HepG2 (cell line): ENCODE results near the gene COPB2. TPM values are rescaled to one million over a fixed set of nuclear protein-coding genes. Genes with fewer than 3 reads are reported as not detected.

Source experiments
- ATAC-seq: fragments of 200-7000 bp; cut with Tn5 transposase; 3 replicates; pipeline ENCODE4 v1.9.1; 2020; ENCODE audit warnings: mild to moderate bottlenecking, moderate library complexity
- BruUV-seq: library from RNA; stranded (reverse); fragments of 400-500 nt; replicated peaks from 2 replicates; lab custom pipeline; 2021; lab: Mats Ljungman, UMichigan
- CTCF ChIA-PET: fragments of 300-600 bp; formaldehyde crosslinking; extraction: SDS; loops from one replicate; lab custom pipeline; 2021; ENCODE audit warnings: low total read pairs, inconsistent platforms, low intra/inter-chr PET ratio; lab: Yijun Ruan, JAX
- POLR2A ChIA-PET: fragments of 350-600 bp; sonication (Branson Sonifier 250); formaldehyde crosslinking; loops from one replicate; lab custom pipeline; 2020; ENCODE audit warnings: antibody characterized with exemption, inconsistent platforms; lab: Yijun Ruan, JAX
- DNase-seq: peaks from one replicate; pipeline ENCODE4 v3.0.0-alpha.2; 2015; ENCODE audit warnings: low spot score
- FAIRE-seq: peaks from 3 replicates; lab custom pipeline; 2011; peaks lifted over from hg19 to GRCh38; lab: Jason Lieb, UNC
- H2AFZ ChIP-seq: one replicate; pipeline ENCODE4 v1.6.1; 2011; ENCODE audit warnings: low read length, inconsistent platforms
- H3K27ac ChIP-seq: fragments of 300-600 bp; 3 replicates; pipeline ENCODE4 v1.8.0; 2011; ENCODE audit warnings: mixed run types, mild to moderate bottlenecking, mixed read lengths, low read length, inconsistent platforms; ENCODE audit not compliant: insufficient read depth; ENCODE audit errors: extremely low read length
- H3K27me3 ChIP-seq, 2 experiments: fragments of 200-600 bp in 1 of 2; 2 replicates in 1 of 2; 3 replicates in 1 of 2; pipeline versions ENCODE4 v1.6.0 to v1.8.0; 2011; ENCODE audit warnings: low read length in 2 of 2, mild to moderate bottlenecking in 2 of 2, moderate library complexity in 2 of 2, inconsistent platforms in 1 of 2; ENCODE audit not compliant: insufficient read depth in 2 of 2, control insufficient read depth in 1 of 2
- H3K36me3 ChIP-seq, 2 experiments: fragments of 200-600 bp in 1 of 2; replicated peaks in 1 of 2; 2 replicates in 1 of 2; 3 replicates in 1 of 2; pipeline versions ENCODE4 v1.5.1 to v1.8.0; 2011; ENCODE audit warnings: low read length in 2 of 2, inconsistent platforms in 1 of 2; ENCODE audit not compliant: insufficient read depth in 2 of 2, control insufficient read depth in 1 of 2
- H3K4me1 ChIP-seq: 2 replicates; pipeline ENCODE4 v1.5.1; 2012; ENCODE audit warnings: low read length, inconsistent platforms; ENCODE audit not compliant: insufficient read depth
- H3K4me2 ChIP-seq: 2 replicates; pipeline ENCODE4 v1.6.0; 2011; ENCODE audit warnings: low read depth, low read length, inconsistent platforms
- H3K4me3 ChIP-seq, 3 experiments: fragments of 200-600 bp in 1 of 3; sonication (generic), shearing (Covaris generic) in 1 of 3; replicated peaks in 1 of 3; 2 replicates each; pipeline ENCODE4 v1.5.1; 2011 to 2016; ENCODE audit warnings: low read length in 3 of 3, inconsistent platforms in 2 of 3, low read depth in 2 of 3, mild to moderate bottlenecking in 2 of 3, control low read depth in 1 of 3, mixed read lengths in 1 of 3; ENCODE audit not compliant: insufficient read depth in 1 of 3
- H3K79me2 ChIP-seq: one replicate; pipeline ENCODE4 v1.6.1; 2011; ENCODE audit warnings: low read length, inconsistent platforms; ENCODE audit not compliant: insufficient read depth
- H3K9ac ChIP-seq: 2 replicates; pipeline ENCODE4 v1.6.0; 2011; ENCODE audit warnings: mild to moderate bottlenecking, low read depth, low read length, inconsistent platforms; ENCODE audit not compliant: insufficient read depth
- H3K9me3 ChIP-seq: 2 replicates; pipeline ENCODE4 v1.5.1; 2012; ENCODE audit warnings: mild to moderate bottlenecking, low read length
- H4K20me1 ChIP-seq: 2 replicates; pipeline ENCODE4 v1.6.0; 2011; ENCODE audit warnings: inconsistent platforms, mild to moderate bottlenecking, low read length, moderate library complexity; ENCODE audit not compliant: insufficient read depth
- AHR ChIP-seq: IDR thresholded peaks from 2 replicates; pipeline ENCODE4 v1.6.1; 2018; ENCODE audit warnings: missing genetic modification reagents, missing compliant biosample characterization
- BCL3 ChIP-seq: sonication (generic); formaldehyde crosslinking; IDR thresholded peaks from 2 replicates; pipeline ENCODE4 v1.5.1; 2020; ENCODE audit warnings: mild to moderate bottlenecking, missing genetic modification reagents, moderate library complexity
- CTCF ChIP-seq: sonication (generic); formaldehyde crosslinking; IDR thresholded peaks from 2 replicates; pipeline ENCODE4 v1.5.0; 2020; ENCODE audit warnings: mild to moderate bottlenecking, missing genetic modification reagents, moderate library complexity
- IKZF4 ChIP-seq: sonication (generic); formaldehyde crosslinking; IDR thresholded peaks from 2 replicates; pipeline ENCODE4 v1.5.1; 2020; ENCODE audit warnings: borderline replicate concordance, mild to moderate bottlenecking, low read depth, missing genetic modification reagents; ENCODE audit errors: not compliant biosample characterization
- LRRFIP1 ChIP-seq: sonication (generic); formaldehyde crosslinking; conservative IDR thresholded peaks from 2 replicates; pipeline ENCODE4 v1.4.0; 2020; ENCODE audit warnings: missing genetic modification reagents
- U2AF2 ChIP-seq: fragments of 200-400 bp; formaldehyde crosslinking; IDR thresholded peaks from 2 replicates; pipeline ENCODE4 v1.6.1; 2017; ENCODE audit warnings: low read depth, mild to moderate bottlenecking, low read length
- ZC3H13 ChIP-seq: sonication (generic); formaldehyde crosslinking; IDR thresholded peaks from 2 replicates; pipeline ENCODE4 v1.8.1; 2023; ENCODE audit warnings: mild to moderate bottlenecking, missing genetic modification reagents, moderate library complexity
- ZNF383 ChIP-seq: sonication (generic); formaldehyde crosslinking; IDR thresholded peaks from 2 replicates; pipeline ENCODE4 v1.4.0; 2020; ENCODE audit warnings: missing genetic modification reagents, mild to moderate bottlenecking, borderline replicate concordance
- ZNF569 ChIP-seq: sonication (generic); formaldehyde crosslinking; IDR thresholded peaks from 2 replicates; pipeline ENCODE4 v1.5.0; 2020; ENCODE audit warnings: mild to moderate bottlenecking, missing genetic modification reagents, moderate library complexity, borderline replicate concordance
- ZNF724P ChIP-seq: sonication (generic); formaldehyde crosslinking; IDR thresholded peaks from 2 replicates; pipeline ENCODE4 v1.8.0; 2022; ENCODE audit warnings: missing genetic modification reagents, borderline replicate concordance
- WGBS: methylation state at CpG from one replicate; pipeline ENCODE4 v1.1.6; 2017; ENCODE audit warnings: low lambda C conversion rate; 5-methylcytosine and 5-hydroxymethylcytosine counted together
- in situ Hi-C: cut with HindIII; loops from 2 replicates; pipeline ENCODE4 v1.10.0; 2017; ENCODE audit warnings: low pct_unique_long_range_greater_than_20kb; ENCODE audit not compliant: extremely low pct_ligation_motif_present
- intact Hi-C: fragments of 100-400 bp; cut with micrococcal nuclease; formaldehyde crosslinking; loops from one replicate; pipeline ENCODE4 v1.10.0; 2022; ENCODE audit not compliant: unreplicated experiment
- polyA plus RNA-seq, 8 experiments: library from polyadenylated mRNA; depleted of rRNA in 3 of 8; stranded (reverse) in 7 of 8; unstranded in 1 of 8; fragments of >200 nt; fragmentation: Illumina TruSeq in 4 of 8; extraction: Trizol in 4 of 8; gene quantifications; 2 replicates each; pipeline versions ENCODE4 v1.2.1 to v1.2.3, GENCODE V29; 2011 to 2016; ENCODE audit warnings: low read depth in 4 of 8, missing spikeins in 1 of 8, mixed read lengths in 1 of 8; ENCODE audit not compliant: insufficient read depth in 1 of 8
- total RNA-seq, 5 experiments: library from RNA; depleted of rRNA; stranded (reverse); fragments of >200 nt; fragmentation: Illumina TruSeq; extraction: Trizol; gene quantifications; 2 replicates each; pipeline ENCODE4 v1.2.3, GENCODE V29; 2016; ENCODE audit warnings: low read depth in 1 of 5

Gene COPB2
- total and polyA plus RNA-seq, 2 of the 13 experiments (the other 11 are each of a cell fraction or from before 2014, with no cell fraction given) = 83.3 to 217 TPM

GRCh38 chr3:139319428-139320402 is 69.7 kb downstream of the COPB2 start:
- Histone ChIP-seq H3K36me3 (no peaks in the 10 kb centered on the region), H3K79me2 (no peaks in the 10 kb centered on the region), H3K4me1 (no peaks in the 10 kb centered on the region), H3K4me3 (no peak overlapping the region), H3K9me3 (no peaks in the 10 kb centered on the region), H3K9ac (no peak overlapping the region), H3K27ac (no peak overlapping the region), H3K27me3 (peaks cover 0 to 2% of the 10 kb centered on the region in 2 experiments; a peak in 3 of 5 replicates), H4K20me1 (no peaks in the 10 kb centered on the region), H3K4me2 (no peak overlapping the region), H2AFZ (no peak overlapping the region)
- intact Hi-C loops (loop anchor here (10.0 kb wide), 1 partner anchor 115 kb away; no protein-coding TSS in a partner anchor), in situ Hi-C loops (no loop called here)
- WGBS = 39% methylated on average over 5 of the region's 10 CpGs
- TF ChIP-seq CTCF (CRISPR knock-in tag) (peak; percentile 49), ZNF724P (CRISPR knock-in tag) (no peak)
- POLR2A ChIA-PET = no interaction called here
- BruUV-seq = no TSS peak
- ATAC-seq (peak; percentile 78), FAIRE-seq (no peak), DNase-seq (peak; percentile 23)
- CTCF ChIA-PET = no interaction called here

- FAIRE-seq (no peak), ATAC-seq (no peak), DNase-seq (no peak)
- no peak overlapping the region for H3K4me2 ChIP-seq
- no peaks in the 10 kb centered on the region for H4K20me1 ChIP-seq
- ChIA-PET POLR2A (no interaction called here), CTCF (no interaction called here)
- H3K4me1 ChIP-seq = no peaks in the 10 kb centered on the region
- H3K79me2 ChIP-seq = no peaks in the 10 kb centered on the region
- intact Hi-C loops = no loop called here
- in situ Hi-C loops = no loop called here
- WGBS = 59% methylated on average over 6 of the region's 6 CpGs
- no peak overlapping the region for H3K9ac ChIP-seq
- no peaks in the 10 kb centered on the region for H3K9me3 ChIP-seq
- peaks cover 0 to 2% of the 10 kb centered on the region in 2 experiments; a peak in 2 of 5 replicates for H3K27me3 ChIP-seq
- H2AFZ ChIP-seq = no peak overlapping the region
- no peak overlapping the region for H3K4me3 ChIP-seq
- no peak overlapping the region for H3K27ac ChIP-seq
- BruUV-seq = no TSS peak
- no peaks in the 10 kb centered on the region for H3K36me3 ChIP-seq
- no peak for TF ChIP-seq IKZF4 (CRISPR knock-in tag)
- no peak for TF ChIP-seq U2AF2
- TF ChIP-seq BCL3 = no peak
- no peak for TF ChIP-seq ZNF383 (CRISPR knock-in tag)
- no peak for TF ChIP-seq ZC3H13
- no peak for TF ChIP-seq AHR (CRISPR knock-in tag)
- TF ChIP-seq ZNF569 (CRISPR knock-in tag) = no peak
- no peak for TF ChIP-seq LRRFIP1
These were observed 70.6 kb downstream of the COPB2 start for GRCh38 chr3:139318826-139319225.
